Measurements from ENCODE around the gene MLF2. TPM values are rescaled to one million over a fixed set of nuclear protein-coding genes. Genes with fewer than 3 reads are reported as not detected.

Gene MLF2
- total RNA-seq, 4 donors from 2014 or later = 158 to 170 (median 162) TPM

DNA sequence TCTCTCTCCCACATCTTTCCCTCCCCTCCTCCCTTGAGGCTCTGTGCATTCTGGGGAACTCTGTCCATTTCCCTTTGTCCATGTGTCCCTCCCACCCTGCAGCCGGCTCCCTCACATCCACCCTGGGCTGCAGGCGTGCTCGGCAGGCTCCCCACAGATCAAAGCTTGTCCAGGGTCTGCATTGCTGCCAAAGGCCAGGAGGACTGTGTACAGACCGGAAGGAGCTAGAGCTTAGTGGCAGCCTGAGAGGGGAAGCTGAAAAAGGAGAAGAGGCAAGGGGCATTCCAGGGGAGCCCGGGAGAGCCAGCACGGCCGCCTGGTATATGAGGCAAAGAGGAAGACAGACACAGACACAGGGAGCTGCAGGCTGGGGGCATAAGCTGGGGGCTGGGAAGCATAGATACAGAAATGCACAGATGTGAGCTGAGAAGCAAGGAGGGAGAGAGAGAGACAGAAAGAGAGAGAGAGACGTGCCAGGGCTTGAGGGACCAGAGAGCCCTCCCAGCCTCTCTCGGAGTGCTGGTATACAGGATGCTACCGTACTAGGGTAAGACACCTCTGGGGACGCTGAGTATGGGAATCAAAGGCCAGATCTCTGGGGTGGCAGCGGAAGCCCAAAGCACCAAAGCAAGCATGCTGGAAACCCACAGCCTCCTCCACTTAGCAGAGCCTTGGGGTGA lies 39.7 kb upstream of the MLF2 start:
- Histone ChIP-seq H3K9me3 (no peaks in the 10 kb centered on the region), H3K36me3 (no peaks in the 10 kb centered on the region), H3K4me3 (peak overlapping the region in 2 of 4 donors; percentile 17 to 39), H3K27ac (peak overlapping the region in 1 of 4 donors; percentile 59), H3K4me1 (peaks cover 0 to 18% (median 6%) of the 10 kb centered on the region in 3 donors), H3K27me3 (no peaks in the 10 kb centered on the region)
- intact Hi-C loops (cut with DNase I) = no loop called here
- no peak for TF ChIP-seq POLR2A (IDR thresholded peaks at IDR 0.05)
- TF ChIP-seq, protein P1, sequence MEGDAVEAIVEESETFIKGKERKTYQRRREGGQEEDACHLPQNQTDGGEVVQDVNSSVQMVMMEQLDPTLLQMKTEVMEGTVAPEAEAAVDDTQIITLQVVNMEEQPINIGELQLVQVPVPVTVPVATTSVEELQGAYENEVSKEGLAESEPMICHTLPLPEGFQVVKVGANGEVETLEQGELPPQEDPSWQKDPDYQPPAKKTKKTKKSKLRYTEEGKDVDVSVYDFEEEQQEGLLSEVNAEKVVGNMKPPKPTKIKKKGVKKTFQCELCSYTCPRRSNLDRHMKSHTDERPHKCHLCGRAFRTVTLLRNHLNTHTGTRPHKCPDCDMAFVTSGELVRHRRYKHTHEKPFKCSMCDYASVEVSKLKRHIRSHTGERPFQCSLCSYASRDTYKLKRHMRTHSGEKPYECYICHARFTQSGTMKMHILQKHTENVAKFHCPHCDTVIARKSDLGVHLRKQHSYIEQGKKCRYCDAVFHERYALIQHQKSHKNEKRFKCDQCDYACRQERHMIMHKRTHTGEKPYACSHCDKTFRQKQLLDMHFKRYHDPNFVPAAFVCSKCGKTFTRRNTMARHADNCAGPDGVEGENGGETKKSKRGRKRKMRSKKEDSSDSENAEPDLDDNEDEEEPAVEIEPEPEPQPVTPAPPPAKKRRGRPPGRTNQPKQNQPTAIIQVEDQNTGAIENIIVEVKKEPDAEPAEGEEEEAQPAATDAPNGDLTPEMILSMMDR (IDR thresholded peaks at IDR 0.05) = no peak
- DNase-seq = no peak
- WGBS, 2 donors = 28 to 30% methylated on average over 8 to 9 of the region's 12 CpGs

DNA sequence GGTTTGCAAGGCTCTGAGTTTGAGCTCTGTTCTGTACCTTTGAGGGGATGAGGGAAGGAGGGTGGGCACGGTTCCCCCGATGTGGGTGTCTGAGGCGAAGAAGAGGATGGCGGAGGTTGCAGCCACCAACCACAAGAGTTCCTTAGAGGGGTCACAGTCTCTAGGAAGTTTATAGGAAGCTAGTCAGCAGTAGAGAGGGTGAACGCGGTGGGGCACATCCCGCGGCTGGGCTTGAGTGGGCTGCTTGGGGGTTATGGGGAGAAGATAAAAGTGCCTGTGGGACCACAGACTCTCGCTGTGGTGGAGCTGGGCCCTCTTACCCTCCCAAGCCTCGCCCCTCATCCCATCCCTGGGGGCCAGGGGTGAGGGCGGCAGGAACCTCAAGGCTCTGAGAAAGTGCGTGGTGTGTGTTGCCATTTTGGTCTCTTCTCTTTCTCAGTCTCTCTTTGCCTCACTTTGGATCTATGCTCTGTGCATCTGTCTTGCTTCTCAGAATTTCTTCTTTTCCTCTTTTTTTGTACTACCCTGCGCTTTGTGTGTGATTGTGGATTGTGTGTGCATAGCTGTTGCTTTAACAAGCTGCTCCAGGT lies 39.1 kb upstream of the MLF2 start:
- DNase-seq = no peak
- intact Hi-C loops (cut with DNase I) = no loop called here
- H3K4me1 ChIP-seq = peaks cover 0 to 18% (median 6%) of the 10 kb centered on the region in 3 donors

GRCh38 chr12:6790496-6791150 lies 37.7 kb upstream of the MLF2 start:
- TF ChIP-seq, protein P1 (IDR thresholded peaks at IDR 0.05) = no peak
- no peak for TF ChIP-seq POLR2A (IDR thresholded peaks at IDR 0.05)
- Histone ChIP-seq H3K4me3 (peak overlapping the region in 2 of 4 donors; percentile 20 to 39), H3K9me3 (no peaks in the 10 kb centered on the region), H3K4me1 (peaks cover 0 to 18% (median 6%) of the 10 kb centered on the region in 3 donors), H3K27me3 (no peaks in the 10 kb centered on the region), H3K36me3 (no peaks in the 10 kb centered on the region), H3K27ac (peak overlapping the region in 2 of 4 donors; percentile 35 to 72)
- DNase-seq = no peak
- WGBS, 2 donors = 77 to 84% methylated on average over 9 to 11 of the region's 12 CpGs
- intact Hi-C loops (cut with DNase I) = no loop called here

More for the DNA sequence above, 39.1 kb upstream of the MLF2 start:
- H3K36me3 ChIP-seq = no peaks in the 10 kb centered on the region
- no peak for TF ChIP-seq POLR2A (IDR thresholded peaks at IDR 0.05)
- TF ChIP-seq, protein P1 (IDR thresholded peaks at IDR 0.05) = no peak
- no peaks in the 10 kb centered on the region for H3K27me3 ChIP-seq
- H3K9me3 ChIP-seq = no peaks in the 10 kb centered on the region
- H3K27ac ChIP-seq = peak overlapping the region in 3 of 4 donors; percentile 30 to 59 (median 52)
- H3K4me3 ChIP-seq = peak overlapping the region in 2 of 4 donors; percentile 17 to 39
- WGBS, 2 donors = 66 to 75% methylated on average over 13 of the region's 13 CpGs

DNA sequence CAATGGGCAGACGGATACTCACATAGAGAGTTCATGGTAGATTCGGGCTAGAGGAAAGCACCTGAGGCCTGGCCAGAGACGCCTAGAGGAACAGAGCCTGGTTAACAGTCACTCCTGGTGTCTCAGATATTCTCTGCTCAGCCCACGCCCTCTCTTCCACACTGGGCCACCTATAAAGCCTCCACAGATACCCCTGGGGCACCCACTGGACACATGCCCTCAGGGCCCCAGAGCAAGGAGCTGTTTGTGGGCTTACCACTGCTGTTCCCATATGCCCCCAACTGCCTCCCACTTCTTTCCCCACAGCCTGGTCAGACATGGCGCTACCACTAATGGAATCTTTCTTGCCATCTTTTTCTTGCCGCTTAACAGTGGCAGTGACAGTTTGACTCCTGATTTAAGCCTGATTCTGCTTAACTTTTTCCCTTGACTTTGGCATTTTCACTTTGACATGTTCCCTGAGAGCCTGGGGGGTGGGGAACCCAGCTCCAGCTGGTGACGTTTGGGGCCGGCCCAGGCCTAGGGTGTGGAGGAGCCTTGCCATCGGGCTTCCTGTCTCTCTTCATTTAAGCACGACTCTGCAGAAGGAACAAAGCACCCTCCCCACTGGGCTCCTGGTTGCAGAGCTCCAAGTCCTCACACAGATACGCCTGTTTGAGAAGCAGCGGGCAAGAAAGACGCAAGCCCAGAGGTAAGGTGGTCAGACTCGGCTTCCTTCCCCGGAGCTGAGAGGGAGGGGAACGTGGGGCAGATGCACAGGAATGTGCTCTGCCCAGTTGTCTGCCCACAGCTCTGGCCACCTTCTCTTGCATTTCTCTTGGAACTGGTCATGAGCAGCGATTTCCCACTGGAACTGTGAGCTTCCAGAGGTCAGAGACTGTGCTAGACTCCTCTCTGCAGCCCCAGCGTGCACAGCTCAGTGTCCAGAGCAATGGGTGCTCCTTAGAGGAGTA lies 36.3 kb upstream of the MLF2 start, which contains the start of gene CD4:
TSS of gene CD4 (plus strand) at position 557 of the 953 bp plus-strand sequence. CDS start 10,611 bp downstream, outside the sequence.
- no peaks in the 10 kb centered on the region for H3K27me3 ChIP-seq
- peak within 1 kb of the TSS in 3 of 4 donors; percentile 25 to 39 (median 36) for H3K4me3 ChIP-seq
- H3K9me3 ChIP-seq = no peaks in the 10 kb centered on the region
- no peaks in the 10 kb centered on the region for H3K36me3 ChIP-seq
- peaks cover 0 to 18% (median 6%) of the 10 kb centered on the region in 3 donors for H3K4me1 ChIP-seq
- intact Hi-C loops (cut with DNase I) = no loop called here
- no peak for DNase-seq
- TF ChIP-seq, protein P1 (IDR thresholded peaks at IDR 0.05) = no peak
- TF ChIP-seq POLR2A (IDR thresholded peaks at IDR 0.05) = peak in 2 of 4 donors; percentile 42 to 63
- WGBS, 2 donors = 51 to 70% methylated on average over 7 to 14 of the region's 18 CpGs
- H3K27ac ChIP-seq = peak within 1 kb of the TSS; percentile 39 to 87 (median 65)
